Activated CD4-positive, alpha-beta T cell treated with anti-CD3 and anti-CD28 coated beads for 36 hours (primary cell): Measurements from ENCODE around the gene NDUFS8. TPM values are rescaled to one million over a fixed set of nuclear protein-coding genes. Genes with fewer than 3 reads are reported as not detected.

Source experiments
- ATAC-seq: fragments of 200-7000 bp; cut with Tn5 transposase; one replicate; pipeline ENCODE4 v1.10.0; 2021; ENCODE audit warnings: mild to moderate bottlenecking, moderate library complexity
- CTCF ChIA-PET: fragments of 350-600 bp; sonication (Branson Sonifier 250); formaldehyde crosslinking; loops from one replicate; lab custom pipeline; 2021; ENCODE audit warnings: antibody characterized with exemption; lab: Charles Lee
- POLR2A ChIA-PET: fragments of 350-600 bp; sonication (Branson Sonifier 250); formaldehyde crosslinking; loops from one replicate; lab custom pipeline; 2021; ENCODE audit warnings: antibody characterized with exemption, inconsistent platforms; lab: Charles Lee
- DNase-seq: peaks from one replicate; pipeline ENCODE4 v3.0.0-alpha.2; 2020
- H3K27ac Mint-ChIP-seq: one replicate; pipeline ENCODE4 v1.8.0; 2021; ENCODE audit warnings: mixed read lengths
- H3K27me3 Mint-ChIP-seq: one replicate; pipeline ENCODE4 v1.8.0; 2021; ENCODE audit warnings: mixed read lengths
- H3K36me3 Mint-ChIP-seq: one replicate; pipeline ENCODE4 v1.8.0; 2021; ENCODE audit warnings: low read depth, mixed read lengths
- H3K4me1 Mint-ChIP-seq: one replicate; pipeline ENCODE4 v1.8.0; 2021; ENCODE audit warnings: mixed read lengths
- H3K4me3 Mint-ChIP-seq: one replicate; pipeline ENCODE4 v1.8.0; 2021; ENCODE audit warnings: mild to moderate bottlenecking, moderate library complexity, mixed read lengths
- H3K9me3 Mint-ChIP-seq: one replicate; pipeline ENCODE4 v1.8.0; 2021; ENCODE audit warnings: low read depth, mixed read lengths
- intact Hi-C, 2 experiments: fragments of 100-400 bp; cut with DNase I in 1 of 2; cut with micrococcal nuclease in 1 of 2; formaldehyde crosslinking; loops; one replicate each; pipeline versions ENCODE4 v1.14.2 to v1.15.1; 2022 to 2024; cut with DNase I, micrococcal nuclease
- total RNA-seq, 2 experiments: library from RNA; stranded (reverse); gene quantifications; one replicate each; pipeline ENCODE4 v1.2.3, GENCODE V29; 2021

Gene NDUFS8
- total RNA-seq, 2 experiments from 2014 or later, result 108 to 113 TPM

DNA sequence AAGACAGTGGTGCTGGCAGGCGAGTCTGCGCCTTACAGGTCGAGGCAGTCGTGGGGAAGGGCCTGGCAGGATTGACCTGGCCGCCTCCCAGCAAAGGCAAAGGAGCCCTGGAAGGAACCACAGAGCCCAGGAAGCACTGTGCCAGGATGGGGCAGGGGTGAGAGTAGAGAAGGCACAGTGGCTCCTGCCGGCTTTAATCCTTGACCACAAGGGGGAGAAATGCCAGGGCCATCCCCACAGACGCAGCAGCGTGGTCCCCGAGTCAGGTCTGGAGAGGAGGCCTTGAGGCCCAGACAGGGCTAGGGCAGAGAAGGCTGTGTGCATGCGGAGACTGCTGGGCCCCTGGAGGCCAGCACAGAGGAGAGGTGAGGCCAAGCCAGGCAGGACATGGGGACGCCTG, 9.9 kb upstream of the NDUFS8 start:
- H3K4me3 Mint-ChIP-seq, result no peak overlapping the region
- ChIA-PET POLR2A (no interaction called here), CTCF (no interaction called here)
- no peak overlapping the region for H3K27ac Mint-ChIP-seq
- H3K36me3 Mint-ChIP-seq, result peaks cover 6% of the 10 kb centered on the region
- DNase-seq (no peak), ATAC-seq (no peak)
- H3K9me3 Mint-ChIP-seq, result no peaks in the 10 kb centered on the region
- H3K4me1 Mint-ChIP-seq, result no peaks in the 10 kb centered on the region
- H3K27me3 Mint-ChIP-seq, result no peaks in the 10 kb centered on the region
- intact Hi-C loops, result no loop called here

DNA sequence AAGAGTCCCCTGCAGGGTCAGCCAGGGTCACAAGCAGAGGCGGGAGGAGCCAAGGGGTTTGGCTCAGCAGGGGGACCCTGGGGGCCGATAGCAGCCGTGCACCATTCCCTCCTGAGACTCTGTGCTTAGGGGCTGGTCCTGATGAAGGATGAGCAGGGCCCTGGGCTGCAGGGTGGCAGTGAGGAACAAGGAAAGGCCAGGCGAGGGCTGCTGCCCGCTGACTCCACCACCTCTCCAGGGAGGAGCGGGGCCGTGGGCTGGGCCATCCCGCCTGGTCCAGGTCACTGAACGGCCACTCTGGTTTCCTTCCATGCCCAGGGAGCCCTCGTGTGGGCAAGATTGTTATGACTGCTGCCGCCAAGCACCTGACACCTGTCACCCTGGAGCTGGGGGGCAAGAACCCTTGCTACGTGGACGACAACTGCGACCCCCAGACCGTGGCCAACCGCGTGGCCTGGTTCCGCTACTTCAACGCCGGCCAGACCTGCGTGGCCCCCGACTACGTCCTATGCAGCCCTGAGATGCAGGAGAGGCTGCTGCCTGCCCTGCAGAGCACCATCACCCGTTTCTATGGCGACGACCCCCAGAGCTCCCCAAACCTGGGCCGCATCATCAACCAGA, 9.2 kb upstream of the NDUFS8 start:
- no peaks in the 10 kb centered on the region for H3K9me3 Mint-ChIP-seq
- H3K27me3 Mint-ChIP-seq, result no peaks in the 10 kb centered on the region
- ATAC-seq (no peak), DNase-seq (no peak)
- H3K4me3 Mint-ChIP-seq, result no peak overlapping the region
- no peak overlapping the region for H3K27ac Mint-ChIP-seq
- no peaks in the 10 kb centered on the region for H3K4me1 Mint-ChIP-seq
- H3K36me3 Mint-ChIP-seq, result peaks cover 7% of the 10 kb centered on the region
- intact Hi-C loops, result no loop called here
- POLR2A ChIA-PET, result no interaction called here
- CTCF ChIA-PET, result no interaction called here

DNA sequence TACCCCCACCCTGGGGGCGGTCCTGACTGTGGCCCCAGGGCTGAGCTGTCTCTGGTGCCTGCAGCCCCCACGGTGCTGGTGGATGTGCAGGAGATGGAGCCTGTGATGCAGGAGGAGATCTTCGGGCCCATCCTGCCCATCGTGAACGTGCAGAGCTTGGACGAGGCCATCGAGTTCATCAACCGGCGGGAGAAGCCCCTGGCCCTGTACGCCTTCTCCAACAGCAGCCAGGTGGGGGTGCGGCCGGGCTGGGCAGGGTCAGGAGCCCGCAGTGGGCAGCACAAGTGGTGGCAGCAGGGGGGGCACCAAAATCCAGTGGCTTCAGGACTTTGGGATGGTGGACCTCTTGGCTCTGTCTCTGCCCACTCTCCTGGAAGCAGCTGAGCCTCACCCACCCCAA, 8.0 kb upstream of the NDUFS8 start:
- Mint-ChIP-seq H3K4me1 (no peaks in the 10 kb centered on the region), H3K27ac (no peak overlapping the region), H3K36me3 (peaks cover 7% of the 10 kb centered on the region), H3K27me3 (no peaks in the 10 kb centered on the region), H3K4me3 (no peak overlapping the region), H3K9me3 (no peaks in the 10 kb centered on the region)
- intact Hi-C loops, result no loop called here
- ChIA-PET CTCF (no interaction called here), POLR2A (no interaction called here)
- ATAC-seq (no peak), DNase-seq (no peak)

DNA sequence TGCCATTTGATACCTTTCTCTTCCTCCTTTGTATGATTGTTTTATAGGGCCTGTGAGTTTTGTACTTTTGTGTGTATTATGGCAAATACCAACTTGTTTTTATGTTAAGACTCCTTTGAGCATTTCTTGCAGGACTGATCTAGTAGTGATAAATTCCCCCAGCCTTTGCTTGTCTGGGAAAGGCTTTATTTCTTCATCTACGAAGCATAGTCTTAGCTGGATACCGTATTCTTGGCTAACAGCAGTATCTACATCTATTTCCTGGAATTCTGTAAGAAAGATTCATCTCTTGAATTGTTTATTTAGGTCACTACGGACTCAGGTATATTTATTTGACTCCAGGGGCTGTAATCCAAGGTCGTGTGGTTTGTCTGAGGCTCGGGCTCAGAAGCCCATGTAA, 6.0 kb upstream of the NDUFS8 start:
- peaks cover 8% of the 10 kb centered on the region for H3K36me3 Mint-ChIP-seq
- no peaks in the 10 kb centered on the region for H3K9me3 Mint-ChIP-seq
- no peak overlapping the region for H3K4me3 Mint-ChIP-seq
- H3K27me3 Mint-ChIP-seq, result no peaks in the 10 kb centered on the region
- DNase-seq (no peak), ATAC-seq (no peak)
- no peak overlapping the region for H3K27ac Mint-ChIP-seq
- intact Hi-C loops, result no loop called here
- CTCF ChIA-PET, result no interaction called here
- POLR2A ChIA-PET, result no interaction called here
- H3K4me1 Mint-ChIP-seq, result peaks cover 13% of the 10 kb centered on the region

GRCh38 chr11:68025047-68025446, 5.4 kb upstream of the NDUFS8 start:
- no peak overlapping the region for H3K4me3 Mint-ChIP-seq
- ChIA-PET CTCF (no interaction called here), POLR2A (no interaction called here)
- no peaks in the 10 kb centered on the region for H3K27me3 Mint-ChIP-seq
- DNase-seq (no peak), ATAC-seq (peak; percentile 21)
- intact Hi-C loops, result no loop called here
- H3K36me3 Mint-ChIP-seq, result peaks cover 8% of the 10 kb centered on the region
- H3K4me1 Mint-ChIP-seq, result peaks cover 18% of the 10 kb centered on the region
- no peaks in the 10 kb centered on the region for H3K9me3 Mint-ChIP-seq
- no peak overlapping the region for H3K27ac Mint-ChIP-seq

- intact Hi-C loops, result no loop called here
- POLR2A ChIA-PET, result interaction anchor here (0.6 kb wide), 1 partner anchor 9 kb away, joined by 4 read pairs; no protein-coding TSS in a partner anchor
- H3K4me3 Mint-ChIP-seq, result no peak overlapping the region
- no peak for ATAC-seq
- peaks cover 22% of the 10 kb centered on the region for H3K4me1 Mint-ChIP-seq
- CTCF ChIA-PET, result no interaction called here
- DNase-seq, result no peak
- peaks cover 8% of the 10 kb centered on the region for H3K36me3 Mint-ChIP-seq
- H3K27ac Mint-ChIP-seq, result no peak overlapping the region
- no peaks in the 10 kb centered on the region for H3K9me3 Mint-ChIP-seq
- H3K27me3 Mint-ChIP-seq, result no peaks in the 10 kb centered on the region
These were observed 3.9 kb upstream of the NDUFS8 start for GRCh38 chr11:68026391-68027105.

GRCh38 chr11:68027667-68028066, 2.8 kb upstream of the NDUFS8 start:
- H3K4me1 Mint-ChIP-seq, result peaks cover 26% of the 10 kb centered on the region
- DNase-seq (no peak), ATAC-seq (no peak)
- H3K4me3 Mint-ChIP-seq, result no peak overlapping the region
- ChIA-PET CTCF (no interaction called here), POLR2A (no interaction called here)
- H3K27ac Mint-ChIP-seq, result no peak overlapping the region
- no peaks in the 10 kb centered on the region for H3K9me3 Mint-ChIP-seq
- H3K27me3 Mint-ChIP-seq, result no peaks in the 10 kb centered on the region
- intact Hi-C loops, result no loop called here
- H3K36me3 Mint-ChIP-seq, result peaks cover 8% of the 10 kb centered on the region

DNA sequence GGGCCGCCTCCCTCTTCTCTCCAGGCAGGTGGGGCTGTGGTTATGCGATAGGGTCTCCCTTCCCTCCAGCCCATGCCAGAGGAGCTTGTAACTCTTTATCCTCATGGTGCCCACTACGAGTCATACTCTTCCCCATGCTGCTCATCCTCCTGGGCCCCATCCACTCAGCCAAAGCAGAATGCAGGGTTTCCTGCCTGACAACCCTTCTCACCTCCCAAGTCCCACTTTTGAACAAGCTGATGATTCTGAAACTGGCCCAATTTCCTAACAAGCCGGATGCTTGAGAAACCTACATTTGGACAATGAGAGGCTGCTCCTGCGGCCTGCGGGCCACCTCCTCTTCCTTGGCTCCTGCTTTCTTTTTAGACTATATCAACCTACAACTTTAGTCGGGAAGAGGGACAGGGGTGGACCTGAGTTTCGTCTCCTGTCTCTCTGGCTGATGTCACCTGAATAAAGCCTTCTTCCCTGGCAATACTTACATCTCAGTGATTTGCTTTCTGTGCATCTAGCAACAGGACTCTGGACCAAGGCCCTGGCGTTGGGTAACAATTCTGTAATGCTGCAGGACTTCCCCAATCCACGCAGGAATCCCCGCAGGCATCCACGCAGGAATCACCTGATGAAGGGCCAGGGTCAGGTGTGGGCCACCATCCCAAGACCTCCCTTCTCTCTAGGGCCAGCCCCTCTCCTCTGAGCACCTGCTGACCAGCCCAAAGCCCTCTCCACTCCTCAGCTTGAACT, 1.5 kb upstream of the NDUFS8 start:
- CTCF ChIA-PET, result interaction anchor here (0.7 to 1.0 kb wide), 2 partner anchors 9 to 10 kb away, joined by 3 read pairs; partner anchors contain the start of gene TCIRG1
- H3K27me3 Mint-ChIP-seq, result no peaks in the 10 kb centered on the region
- H3K36me3 Mint-ChIP-seq, result peaks cover 8% of the 10 kb centered on the region
- H3K27ac Mint-ChIP-seq, result peak overlapping the region; percentile 66
- POLR2A ChIA-PET, result no interaction called here
- peaks cover 26% of the 10 kb centered on the region for H3K4me1 Mint-ChIP-seq
- ATAC-seq, result no peak
- no peak for DNase-seq
- peak overlapping the region; percentile 96 for H3K4me3 Mint-ChIP-seq
- intact Hi-C loops, result no loop called here
- no peaks in the 10 kb centered on the region for H3K9me3 Mint-ChIP-seq

DNA sequence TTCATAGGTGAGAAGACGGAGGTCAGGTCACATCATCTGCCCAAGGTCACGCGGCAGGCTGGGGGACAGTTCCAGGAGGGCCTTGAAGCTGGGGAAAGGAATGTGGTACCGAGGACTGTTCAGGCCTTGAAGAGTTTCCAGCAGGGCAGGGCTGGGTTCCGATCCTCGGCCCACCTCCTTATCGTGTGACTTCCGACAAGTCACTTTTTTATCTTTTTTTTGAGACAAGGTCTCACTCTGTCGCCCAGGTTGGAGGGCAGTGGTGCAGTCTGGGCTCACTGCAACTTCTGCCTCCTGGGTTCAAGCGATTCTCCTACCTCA, 623 bp downstream of the NDUFS8 start:
- DNase-seq (peak; percentile 35), ATAC-seq (no peak)
- peak overlapping the region; percentile 95 for H3K27ac Mint-ChIP-seq
- no peaks in the 10 kb centered on the region for H3K9me3 Mint-ChIP-seq
- H3K27me3 Mint-ChIP-seq, result no peaks in the 10 kb centered on the region
- CTCF ChIA-PET, result no interaction called here
- POLR2A ChIA-PET, result interaction anchor here (0.6 kb wide), 1 partner anchor 653 kb away, joined by 3 read pairs; no protein-coding TSS in a partner anchor
- intact Hi-C loops, result loop anchor here in 1 of 2 experiments (2.0 to 10.0 kb wide), 3 partner anchors 602 to 1644 kb away; partner anchors contain the start of genes LTO1, RPS6KB2 and TPCN2
- peaks cover 6% of the 10 kb centered on the region for H3K36me3 Mint-ChIP-seq
- peaks cover 26% of the 10 kb centered on the region for H3K4me1 Mint-ChIP-seq
- peak overlapping the region; percentile 96 for H3K4me3 Mint-ChIP-seq

DNA sequence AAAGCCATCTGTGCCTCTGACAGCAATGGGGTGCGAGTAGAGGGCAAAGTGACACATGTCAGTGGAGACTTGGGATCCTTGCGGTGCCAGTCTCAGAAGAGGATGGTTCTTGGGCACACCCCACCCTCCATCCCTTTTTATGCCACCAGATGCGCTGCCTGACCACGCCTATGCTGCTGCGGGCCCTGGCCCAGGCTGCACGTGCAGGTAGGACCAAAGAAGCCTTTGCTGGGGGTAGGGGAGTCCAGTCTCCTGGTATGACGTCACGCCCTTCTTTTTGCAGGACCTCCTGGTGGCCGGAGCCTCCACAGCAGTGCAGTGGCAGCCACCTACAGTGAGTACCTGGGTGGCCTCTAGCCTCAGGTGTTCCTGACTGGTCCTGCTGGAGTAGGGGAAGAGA, 1.5 kb downstream of the NDUFS8 start:
- ChIA-PET CTCF (no interaction called here), POLR2A (no interaction called here)
- intact Hi-C loops, result loop anchor here in 1 of 2 experiments (10.0 kb wide), 1 partner anchor 1643 kb away; the partner anchor contains the start of gene LTO1
- ATAC-seq, result no peak
- Mint-ChIP-seq H3K4me3 (peak overlapping the region; percentile 96), H3K27me3 (no peaks in the 10 kb centered on the region), H3K27ac (peak overlapping the region; percentile 95), H3K36me3 (peaks cover 6% of the 10 kb centered on the region), H3K4me1 (peaks cover 30% of the 10 kb centered on the region), H3K9me3 (no peaks in the 10 kb centered on the region)
- no peak for DNase-seq

- Mint-ChIP-seq H3K27me3 (no peaks in the 10 kb centered on the region), H3K9me3 (no peaks in the 10 kb centered on the region), H3K27ac (no peak overlapping the region), H3K4me3 (no peak overlapping the region), H3K36me3 (peaks cover 6% of the 10 kb centered on the region), H3K4me1 (peaks cover 35% of the 10 kb centered on the region)
- CTCF ChIA-PET, result no interaction called here
- DNase-seq (no peak), ATAC-seq (no peak)
- POLR2A ChIA-PET, result no interaction called here
- intact Hi-C loops, result loop anchor here in 1 of 2 experiments (10.0 kb wide), 1 partner anchor 1642 kb away; the partner anchor contains the start of gene LTO1
These were observed 2.7 kb downstream of the NDUFS8 start for GRCh38 chr11:68032997-68033707.
